Gastrocnemius medialis (tissue), 4 donors: ENCODE data around the gene NPFF.

ENCODE experiments used
- POLR2A ChIP-seq, 2 donors: fragments of 450-650 bp; IDR thresholded peaks; one replicate each; pipeline ENCODE4 v1.6.1; 2017; ENCODE audit warnings: antibody characterized with exemption in 2 of 2, mild to moderate bottlenecking in 2 of 2, moderate library complexity in 2 of 2
- TF ChIP-seq, protein P1 (sequence below), 5 experiments: fragments of 450-650 bp in 3 of 5; fragments of 200-600 bp in 2 of 5; sonication (generic) in 2 of 5; IDR thresholded peaks in 4 of 5; conservative IDR thresholded peaks in 1 of 5; 1 replicate in 4 of 5; 2 replicates in 1 of 5; pipeline ENCODE4 v1.5.1; 2016 to 2019; ENCODE audit warnings: antibody characterized with exemption in 5 of 5, mild to moderate bottlenecking in 3 of 5, moderate library complexity in 3 of 5

DNA sequence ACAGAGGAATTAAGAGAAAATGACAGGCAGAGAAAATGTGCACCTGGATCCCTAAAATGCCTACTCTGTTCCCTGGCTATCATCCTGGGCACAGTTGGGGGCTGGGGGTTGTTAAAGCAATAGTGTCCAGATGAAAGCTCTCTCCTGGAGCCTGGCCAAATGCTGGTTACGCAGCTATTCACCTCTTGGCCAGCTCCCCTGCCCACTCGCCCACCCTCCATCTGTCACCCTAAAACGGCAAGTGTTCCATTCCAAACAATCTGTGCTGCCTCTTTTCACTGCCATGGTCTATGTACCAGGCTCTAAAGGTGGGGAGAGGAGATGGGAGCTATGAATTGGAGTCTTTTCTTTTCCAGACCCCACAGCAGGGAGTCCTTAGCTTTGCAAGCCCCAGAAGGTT, 24.7 kb upstream of the NPFF start:
- TF ChIP-seq, protein P1, sequence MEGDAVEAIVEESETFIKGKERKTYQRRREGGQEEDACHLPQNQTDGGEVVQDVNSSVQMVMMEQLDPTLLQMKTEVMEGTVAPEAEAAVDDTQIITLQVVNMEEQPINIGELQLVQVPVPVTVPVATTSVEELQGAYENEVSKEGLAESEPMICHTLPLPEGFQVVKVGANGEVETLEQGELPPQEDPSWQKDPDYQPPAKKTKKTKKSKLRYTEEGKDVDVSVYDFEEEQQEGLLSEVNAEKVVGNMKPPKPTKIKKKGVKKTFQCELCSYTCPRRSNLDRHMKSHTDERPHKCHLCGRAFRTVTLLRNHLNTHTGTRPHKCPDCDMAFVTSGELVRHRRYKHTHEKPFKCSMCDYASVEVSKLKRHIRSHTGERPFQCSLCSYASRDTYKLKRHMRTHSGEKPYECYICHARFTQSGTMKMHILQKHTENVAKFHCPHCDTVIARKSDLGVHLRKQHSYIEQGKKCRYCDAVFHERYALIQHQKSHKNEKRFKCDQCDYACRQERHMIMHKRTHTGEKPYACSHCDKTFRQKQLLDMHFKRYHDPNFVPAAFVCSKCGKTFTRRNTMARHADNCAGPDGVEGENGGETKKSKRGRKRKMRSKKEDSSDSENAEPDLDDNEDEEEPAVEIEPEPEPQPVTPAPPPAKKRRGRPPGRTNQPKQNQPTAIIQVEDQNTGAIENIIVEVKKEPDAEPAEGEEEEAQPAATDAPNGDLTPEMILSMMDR (IDR thresholded peaks at IDR 0.05 in 4 of 5, conservative IDR thresholded peaks at IDR 0.05 in 1 of 5), result no peak
- TF ChIP-seq POLR2A (IDR thresholded peaks at IDR 0.05), result no peak
